ENCODE data around the gene CAPN9.

The CAPN9 gene

DNA sequence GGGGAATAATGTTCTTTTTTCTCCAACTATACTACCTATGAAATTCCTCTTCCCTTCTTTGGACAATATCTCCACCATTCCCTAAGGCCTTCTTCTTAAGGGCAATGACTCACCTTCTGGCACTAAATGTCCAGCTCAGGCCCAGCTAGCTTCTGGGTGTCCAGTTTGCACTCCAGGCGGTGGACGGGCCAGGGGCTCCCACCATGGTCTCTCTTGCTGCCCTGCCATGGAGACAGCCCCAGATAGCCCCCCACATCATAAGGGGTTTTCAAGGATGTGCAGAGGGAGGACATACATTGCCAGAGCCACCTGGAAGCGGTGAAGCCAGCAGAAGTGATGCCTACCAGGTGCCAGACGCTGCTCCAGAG is 77.3 kb downstream of the CAPN9 start:
- Histone ChIP-seq H3K4me1 (ENCODE audit: insufficient read depth, low read length) (no peaks in the 10 kb centered on the region), H3K79me2 (ENCODE audit: insufficient read depth, low read length) (no peaks in the 10 kb centered on the region), H3K27me3 (ENCODE audit: insufficient read depth, low read length, poor library complexity) (peaks cover 23% of the 10 kb centered on the region), H3K36me3 (ENCODE audit: insufficient read depth, low read length) (no peaks in the 10 kb centered on the region), H3K4me2 (ENCODE audit: insufficient read depth, low read length) (no peak overlapping the region), H3K9me3 (ENCODE audit: insufficient read depth, low read length, severe bottlenecking) (no peaks in the 10 kb centered on the region), H4K20me1 (ENCODE audit: insufficient read depth, low read length) (no peaks in the 10 kb centered on the region), H3K9ac (ENCODE audit: low read depth, low read length) (no peak overlapping the region), H3K27ac (ENCODE audit: low read length) (no peak overlapping the region), H3K4me3 (ENCODE audit: low read depth in 1 of 2, low read length in 2 of 2) (no peak overlapping the region), H2AFZ (ENCODE audit: low read depth, low read length) (no peak overlapping the region)
- DNase-seq: no peak
- no peak for TF ChIP-seq EZH2 (IDR thresholded peaks at IDR 0.05; ENCODE audit: borderline replicate concordance, low read depth, low read length, severe bottlenecking)
- TF ChIP-seq, protein P1, sequence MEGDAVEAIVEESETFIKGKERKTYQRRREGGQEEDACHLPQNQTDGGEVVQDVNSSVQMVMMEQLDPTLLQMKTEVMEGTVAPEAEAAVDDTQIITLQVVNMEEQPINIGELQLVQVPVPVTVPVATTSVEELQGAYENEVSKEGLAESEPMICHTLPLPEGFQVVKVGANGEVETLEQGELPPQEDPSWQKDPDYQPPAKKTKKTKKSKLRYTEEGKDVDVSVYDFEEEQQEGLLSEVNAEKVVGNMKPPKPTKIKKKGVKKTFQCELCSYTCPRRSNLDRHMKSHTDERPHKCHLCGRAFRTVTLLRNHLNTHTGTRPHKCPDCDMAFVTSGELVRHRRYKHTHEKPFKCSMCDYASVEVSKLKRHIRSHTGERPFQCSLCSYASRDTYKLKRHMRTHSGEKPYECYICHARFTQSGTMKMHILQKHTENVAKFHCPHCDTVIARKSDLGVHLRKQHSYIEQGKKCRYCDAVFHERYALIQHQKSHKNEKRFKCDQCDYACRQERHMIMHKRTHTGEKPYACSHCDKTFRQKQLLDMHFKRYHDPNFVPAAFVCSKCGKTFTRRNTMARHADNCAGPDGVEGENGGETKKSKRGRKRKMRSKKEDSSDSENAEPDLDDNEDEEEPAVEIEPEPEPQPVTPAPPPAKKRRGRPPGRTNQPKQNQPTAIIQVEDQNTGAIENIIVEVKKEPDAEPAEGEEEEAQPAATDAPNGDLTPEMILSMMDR (IDR thresholded peaks at IDR 0.05; ENCODE audit: borderline replicate concordance, extremely low read depth, low read length, poor library complexity, severe bottlenecking): no peak
- no peak for ATAC-seq (ENCODE audit: insufficient read depth, low read depth)

DNA sequence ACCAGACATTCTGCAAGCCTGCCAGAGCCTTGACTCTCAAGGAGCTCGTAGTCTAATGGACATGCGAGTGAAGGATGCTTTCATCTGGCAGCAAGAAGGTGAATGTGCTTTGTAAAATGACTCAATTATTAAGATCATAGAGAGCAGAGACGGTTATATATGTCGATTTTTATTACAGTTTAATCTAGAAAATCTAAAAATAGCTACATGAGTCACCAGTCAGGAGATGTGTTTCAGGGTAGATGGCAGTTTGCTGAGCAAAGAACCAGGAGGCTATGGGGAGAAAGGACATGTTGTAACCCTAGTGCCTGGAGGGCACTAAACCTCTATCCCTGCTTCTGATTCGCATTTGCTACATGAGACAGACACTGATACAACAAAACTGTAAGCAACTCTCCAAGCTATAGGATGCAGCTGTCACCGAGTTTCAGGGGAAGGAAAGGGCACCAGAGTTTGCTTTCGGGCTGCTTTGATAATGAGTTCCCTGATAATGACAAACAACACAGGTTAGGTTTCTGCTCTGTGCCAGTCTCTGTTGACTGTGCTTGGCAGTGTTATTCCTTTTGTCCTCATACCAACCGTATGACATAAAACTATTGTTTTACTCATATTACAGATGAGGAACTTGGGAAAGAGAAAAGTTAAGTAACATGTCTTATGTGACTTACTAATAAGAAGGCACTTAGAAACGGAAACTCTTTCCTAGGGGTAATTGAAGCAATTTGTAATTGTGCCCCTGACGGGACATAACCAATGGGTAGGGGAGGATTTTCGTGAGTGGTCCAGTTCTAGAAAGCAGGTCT is 77.9 kb downstream of the CAPN9 start:
- no peaks in the 10 kb centered on the region for H3K4me1 ChIP-seq (ENCODE audit: insufficient read depth, low read length)
- no peaks in the 10 kb centered on the region for H3K79me2 ChIP-seq (ENCODE audit: insufficient read depth, low read length)
- no peak for DNase-seq
- no peaks in the 10 kb centered on the region for H4K20me1 ChIP-seq (ENCODE audit: insufficient read depth, low read length)
- H3K27me3 ChIP-seq (ENCODE audit: insufficient read depth, low read length, poor library complexity): peaks cover 23% of the 10 kb centered on the region
- H3K4me3 ChIP-seq (ENCODE audit: low read depth in 1 of 2, low read length in 2 of 2): no peak overlapping the region
- no peaks in the 10 kb centered on the region for H3K9me3 ChIP-seq (ENCODE audit: insufficient read depth, low read length, severe bottlenecking)
- no peak overlapping the region for H2AFZ ChIP-seq (ENCODE audit: low read depth, low read length)
- no peak overlapping the region for H3K4me2 ChIP-seq (ENCODE audit: insufficient read depth, low read length)
- H3K9ac ChIP-seq (ENCODE audit: low read depth, low read length): no peak overlapping the region
- no peaks in the 10 kb centered on the region for H3K36me3 ChIP-seq (ENCODE audit: insufficient read depth, low read length)
- no peak overlapping the region for H3K27ac ChIP-seq (ENCODE audit: low read length)
- TF ChIP-seq, protein P1 (IDR thresholded peaks at IDR 0.05; ENCODE audit: borderline replicate concordance, extremely low read depth, low read length, poor library complexity, severe bottlenecking): no peak
- TF ChIP-seq EZH2 (IDR thresholded peaks at IDR 0.05; ENCODE audit: borderline replicate concordance, low read depth, low read length, severe bottlenecking): no peak
- ATAC-seq (ENCODE audit: insufficient read depth, low read depth): no peak

DNA sequence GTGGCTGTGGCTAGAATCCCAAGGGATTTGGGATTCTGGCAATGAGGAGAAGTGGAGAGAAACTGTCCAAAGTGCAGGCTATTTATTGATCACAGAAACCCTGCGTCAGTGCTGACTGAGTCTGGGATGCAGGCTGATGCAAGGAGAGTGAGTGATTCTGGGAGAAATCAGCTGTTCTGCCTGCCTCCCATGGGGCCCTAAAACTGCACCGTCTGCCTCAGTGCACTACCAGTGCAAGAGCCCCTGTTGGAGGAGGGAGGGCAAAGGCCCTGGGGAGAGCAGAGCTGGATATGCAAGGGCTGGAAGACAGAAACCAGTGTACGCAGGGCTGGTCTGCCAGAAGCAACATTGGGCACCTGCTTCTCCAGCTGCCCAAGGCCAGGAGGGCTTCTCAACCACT is 78.6 kb downstream of the CAPN9 start:
- Histone ChIP-seq H3K9ac (ENCODE audit: low read depth, low read length) (no peak overlapping the region), H3K4me1 (ENCODE audit: insufficient read depth, low read length) (no peaks in the 10 kb centered on the region), H4K20me1 (ENCODE audit: insufficient read depth, low read length) (no peaks in the 10 kb centered on the region), H3K9me3 (ENCODE audit: insufficient read depth, low read length, severe bottlenecking) (no peaks in the 10 kb centered on the region), H3K4me3 (ENCODE audit: low read depth in 1 of 2, low read length in 2 of 2) (no peak overlapping the region), H3K27ac (ENCODE audit: low read length) (no peak overlapping the region), H3K27me3 (ENCODE audit: insufficient read depth, low read length, poor library complexity) (peaks cover 23% of the 10 kb centered on the region), H3K4me2 (ENCODE audit: insufficient read depth, low read length) (no peak overlapping the region), H3K79me2 (ENCODE audit: insufficient read depth, low read length) (no peaks in the 10 kb centered on the region), H2AFZ (ENCODE audit: low read depth, low read length) (no peak overlapping the region), H3K36me3 (ENCODE audit: insufficient read depth, low read length) (no peaks in the 10 kb centered on the region)
- ATAC-seq (ENCODE audit: insufficient read depth, low read depth): no peak
- TF ChIP-seq EZH2 (IDR thresholded peaks at IDR 0.05; ENCODE audit: borderline replicate concordance, low read depth, low read length, severe bottlenecking): no peak
- TF ChIP-seq, protein P1 (IDR thresholded peaks at IDR 0.05; ENCODE audit: borderline replicate concordance, extremely low read depth, low read length, poor library complexity, severe bottlenecking): no peak
- DNase-seq: no peak

Data from DND-41 (cell line).